NCI-H82 (cell line): ENCODE data around the gene RYR3.
A peak's percentile ranks its signal among the peaks of the same experiment; 100 is the strongest.

Experiments used
- DNase-seq: peaks from one replicate; lab custom pipeline; 2025; lab: John Stamatoyannopoulos, UW

RYR3 gene

GRCh38 chr15:33837294-33837693, 526.5 kb downstream of the RYR3 start:
- no peak for DNase-seq

GRCh38 chr15:33839540-33839939, 528.8 kb downstream of the RYR3 start:
- DNase-seq: no peak

- no peak for DNase-seq
These were observed 529.8 kb downstream of the RYR3 start for GRCh38 chr15:33840615-33841014.

DNA sequence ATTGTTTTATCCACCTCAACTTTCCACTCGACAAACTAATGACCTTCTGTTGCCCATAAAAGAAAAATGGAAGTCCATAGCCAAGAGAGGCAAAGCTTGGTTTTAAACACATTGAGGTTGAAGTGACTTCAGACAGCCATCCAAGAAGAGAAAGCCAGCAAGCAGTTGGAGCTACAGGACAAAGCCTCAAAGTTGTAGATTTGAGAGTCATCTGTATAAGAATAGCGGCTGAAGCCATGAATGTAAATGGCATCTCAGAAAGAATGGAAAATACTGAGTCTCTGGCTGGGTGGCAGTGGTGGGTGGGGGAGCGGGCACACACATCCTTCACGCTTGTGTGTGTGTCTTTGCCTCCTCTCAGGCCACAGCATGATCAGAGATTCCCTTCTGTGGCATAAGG, 533.4 kb downstream of the RYR3 start:
- no peak for DNase-seq

- no peak for DNase-seq
These were observed 533.8 kb downstream of the RYR3 start for GRCh38 chr15:33844597-33844996.

- DNase-seq: no peak
These were observed 535.4 kb downstream of the RYR3 start for GRCh38 chr15:33846142-33846541.

- no peak for DNase-seq
These were observed 536.1 kb downstream of the RYR3 start for GRCh38 chr15:33846862-33847261.

- no peak for DNase-seq
These were observed 537.2 kb downstream of the RYR3 start for GRCh38 chr15:33848011-33848410.

GRCh38 chr15:33851079-33851478, 540.3 kb downstream of the RYR3 start:
- no peak for DNase-seq

- no peak for DNase-seq
These were observed 541.3 kb downstream of the RYR3 start for GRCh38 chr15:33852094-33852493.

DNA sequence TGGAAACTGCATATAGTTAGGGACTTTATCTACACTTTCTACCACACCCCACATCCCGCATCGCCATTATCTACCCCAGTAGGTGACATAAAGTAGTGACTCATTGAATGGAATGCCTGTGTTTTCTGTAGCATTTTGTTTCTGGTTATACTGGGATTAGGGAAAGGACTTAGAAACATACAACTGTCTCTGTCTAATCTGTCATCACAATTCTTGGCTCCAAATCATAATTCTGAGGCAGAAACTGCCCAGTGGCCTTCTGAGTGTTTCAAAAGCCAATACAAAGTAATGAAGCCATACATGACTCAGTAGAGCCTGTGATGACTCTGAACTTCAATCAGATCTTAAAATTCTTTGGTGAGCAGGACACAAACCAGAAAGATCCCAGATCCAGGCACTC, 541.8 kb downstream of the RYR3 start:
- no peak for DNase-seq

- DNase-seq: no peak
These were observed 547.0 kb downstream of the RYR3 start for GRCh38 chr15:33857726-33858125.

GRCh38 chr15:33858836-33859235, 548.1 kb downstream of the RYR3 start:
- no peak for DNase-seq

- no peak for DNase-seq
These were observed 549.3 kb downstream of the RYR3 start for GRCh38 chr15:33859992-33860545.

DNA sequence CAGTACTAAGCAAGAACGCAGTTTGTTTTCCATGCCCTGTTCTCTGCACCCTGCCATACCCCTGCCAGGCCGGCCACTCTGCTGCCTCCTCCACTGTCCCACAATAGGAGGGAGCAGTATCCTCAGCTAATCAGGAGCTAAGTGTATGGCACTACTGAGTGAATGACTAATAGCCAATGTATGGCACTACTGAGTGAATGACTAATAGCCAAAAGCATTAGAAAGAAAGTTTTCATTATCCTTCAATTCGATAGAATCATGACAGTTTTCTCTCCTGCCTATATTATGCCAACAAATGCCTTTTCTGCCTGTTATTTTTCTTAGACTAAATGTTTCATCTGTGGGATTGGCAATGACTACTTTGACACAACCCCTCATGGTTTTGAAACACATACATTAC, 550.0 kb downstream of the RYR3 start:
- DNase-seq: no peak

- no peak for DNase-seq
These were observed 553.8 kb downstream of the RYR3 start for GRCh38 chr15:33864360-33865075.

DNA sequence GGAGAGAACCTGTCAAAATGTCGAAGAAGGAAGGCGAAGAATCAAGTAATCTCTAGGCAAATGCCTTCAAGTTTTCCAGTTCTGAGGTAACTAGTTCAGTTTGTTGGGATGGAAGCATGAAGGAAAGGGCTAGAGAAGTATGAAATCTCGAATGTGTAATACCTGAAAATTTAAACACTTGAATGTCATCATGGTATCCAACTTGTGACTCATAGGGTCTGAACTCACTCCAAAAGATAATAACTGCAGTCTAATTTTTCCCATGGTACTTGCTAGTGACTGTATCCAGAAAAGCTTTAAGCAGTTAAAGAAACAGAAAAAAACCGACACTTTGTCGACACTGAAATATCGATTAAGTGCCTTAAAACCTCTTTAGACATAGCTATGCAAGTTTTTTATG, 554.6 kb downstream of the RYR3 start:
- DNase-seq: no peak

GRCh38 chr15:33866101-33866737, 555.5 kb downstream of the RYR3 start:
- no peak for DNase-seq

DNA sequence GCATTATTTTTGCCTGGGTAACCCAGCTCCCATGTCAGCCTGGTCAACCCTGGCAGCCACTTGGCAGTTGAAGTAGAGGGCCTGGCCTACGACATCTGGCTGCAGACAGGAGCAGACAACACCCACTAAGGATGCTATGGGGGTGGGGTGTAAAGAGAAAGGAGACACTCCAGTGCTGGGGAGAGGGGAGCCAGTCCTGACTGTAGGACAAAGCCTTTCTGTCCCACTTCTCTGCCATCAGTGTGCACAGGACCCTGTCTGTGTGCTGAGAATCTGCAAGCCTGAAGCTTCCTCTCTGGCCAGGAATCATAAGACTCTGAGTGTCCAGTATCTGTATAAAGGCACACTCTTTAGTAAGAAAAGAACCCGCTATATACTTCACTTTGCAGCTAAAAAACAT, 561.2 kb downstream of the RYR3 start:
- peak; percentile 18 for DNase-seq

DNA sequence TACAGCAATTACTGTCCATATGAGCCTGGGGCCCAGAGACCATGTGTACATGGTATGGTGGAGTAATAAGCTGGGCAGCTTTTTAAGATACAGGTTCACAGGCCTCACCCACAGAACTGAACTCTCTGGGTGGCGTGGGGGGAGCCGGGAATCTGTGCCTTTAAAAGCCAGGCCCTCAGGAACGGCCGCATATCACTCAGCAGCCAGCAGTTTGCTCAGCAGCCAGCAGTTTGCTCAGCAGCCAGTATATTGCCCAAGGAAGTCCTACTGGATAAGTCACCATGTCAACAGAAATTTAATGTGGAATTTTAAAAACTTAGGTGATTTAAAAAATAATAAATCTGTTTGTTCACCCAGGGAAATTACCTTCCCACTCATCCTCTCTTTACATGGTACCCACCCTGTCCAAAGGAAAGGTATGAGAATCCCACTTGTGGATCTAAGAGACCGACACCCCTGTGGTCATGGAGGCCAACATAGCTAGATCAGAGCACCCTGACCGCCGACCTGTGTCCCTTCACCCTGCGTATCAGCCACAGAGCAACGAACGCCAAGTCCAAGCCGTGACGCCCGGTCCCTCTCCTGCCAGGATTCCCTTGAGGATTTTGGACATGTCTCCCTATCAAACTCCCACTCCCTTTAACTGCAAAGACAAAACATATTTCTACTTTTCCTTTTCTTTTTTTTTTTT, 561.8 kb downstream of the RYR3 start:
- no peak for DNase-seq

- no peak for DNase-seq
These were observed 563.4 kb downstream of the RYR3 start for GRCh38 chr15:33874156-33874555.

GRCh38 chr15:33882921-33883320, 572.2 kb downstream of the RYR3 start:
- no peak for DNase-seq

DNA sequence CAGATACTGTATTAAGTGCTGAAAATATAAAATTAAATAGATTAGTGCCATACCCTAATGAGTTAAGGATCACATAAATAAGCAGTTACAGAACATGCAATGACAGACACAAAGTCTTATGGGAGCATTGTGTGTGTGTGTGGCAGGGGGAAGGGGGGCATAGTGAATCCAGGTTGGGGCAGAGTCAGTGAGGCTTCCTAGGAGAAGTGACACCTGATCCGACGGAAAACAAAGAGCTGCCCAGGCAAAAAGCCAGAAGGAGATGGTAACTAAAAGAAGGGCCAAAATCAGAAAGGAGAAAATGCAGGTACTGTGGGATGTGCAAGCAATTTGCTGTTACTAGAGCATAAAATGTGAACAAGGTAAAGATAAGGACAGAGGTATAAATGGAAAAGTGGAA, 577.4 kb downstream of the RYR3 start:
- no peak for DNase-seq
